OCI-LY3 (cell line): Measurements from ENCODE around the gene CDK19.

Experiments
- H2AFZ ChIP-seq: fragments of 200-600, 300-600 bp; shearing (Covaris generic); 2 replicates; pipeline ENCODE4 v1.6.0; 2014; ENCODE audit warnings: antibody characterized with exemption, low read depth, low read length
- H3K27ac ChIP-seq: fragments of 200-600, 300-600 bp; sonication (generic); 2 replicates; pipeline ENCODE4 v1.5.1; 2014; ENCODE audit warnings: mild to moderate bottlenecking, low read length, moderate library complexity, mixed read lengths
- H3K27me3 ChIP-seq: fragments of 200-600, 300-600 bp; sonication (generic); 2 replicates; pipeline ENCODE4 v1.6.1; 2014; ENCODE audit warnings: low read depth, low read length, mixed read lengths
- H3K36me3 ChIP-seq: fragments of 200-600, 300-600 bp; sonication (generic); replicated peaks from 2 replicates; pipeline ENCODE3; 2014; ENCODE audit warnings: low read depth, low read length, mixed read lengths
- H3K4me1 ChIP-seq: fragments of 300-600, 200-600 bp; sonication (generic); 2 replicates; pipeline ENCODE4 v1.6.1; 2014; ENCODE audit warnings: low read length, mixed read lengths
- H3K4me2 ChIP-seq: fragments of 200-600, 300-600 bp; sonication (generic); 2 replicates; pipeline ENCODE4 v1.6.1; 2014; ENCODE audit warnings: low read length, mixed read lengths
- H3K4me3 ChIP-seq: fragments of 300-600, 200-600 bp; sonication (generic); 2 replicates; pipeline ENCODE4 v1.5.1; 2014; ENCODE audit warnings: antibody characterized with exemption, mild to moderate bottlenecking, low read length, moderate library complexity
- H3K79me2 ChIP-seq: fragments of 300-600, 200-600 bp; shearing (Covaris generic); 2 replicates; pipeline ENCODE4 v1.6.1; 2014; ENCODE audit warnings: mild to moderate bottlenecking, low read length, mixed read lengths
- H3K9ac ChIP-seq: fragments of 300-600, 200-600 bp; shearing (Covaris generic); 2 replicates; pipeline ENCODE4 v1.6.0; 2014; ENCODE audit warnings: mild to moderate bottlenecking, low read length, moderate library complexity
- H3K9me3 ChIP-seq: fragments of 200-600, 300-600 bp; shearing (Covaris generic); 2 replicates; pipeline ENCODE4 v1.6.1; 2014; ENCODE audit warnings: low read length, mixed read lengths; ENCODE audit not compliant: insufficient read depth
- H4K20me1 ChIP-seq: fragments of 200-600, 300-600 bp; sonication (generic); 2 replicates; pipeline ENCODE4 v1.6.1; 2016; ENCODE audit warnings: low read length, mixed read lengths; ENCODE audit not compliant: insufficient read depth
- EZH2phosphoT487 ChIP-seq: fragments of 200-600 bp; shearing (Covaris generic); IDR thresholded peaks from 2 replicates; pipeline ENCODE4 v1.6.1; 2018; ENCODE audit warnings: antibody characterized with exemption, mixed run types, low read depth
- TF ChIP-seq, protein P1 (sequence below): fragments of 200-600, 300-600 bp; sonication (generic); IDR thresholded peaks from 2 replicates; pipeline ENCODE4 v1.5.1; 2014; ENCODE audit warnings: antibody characterized with exemption, low read length, low read depth

The CDK19 gene

DNA sequence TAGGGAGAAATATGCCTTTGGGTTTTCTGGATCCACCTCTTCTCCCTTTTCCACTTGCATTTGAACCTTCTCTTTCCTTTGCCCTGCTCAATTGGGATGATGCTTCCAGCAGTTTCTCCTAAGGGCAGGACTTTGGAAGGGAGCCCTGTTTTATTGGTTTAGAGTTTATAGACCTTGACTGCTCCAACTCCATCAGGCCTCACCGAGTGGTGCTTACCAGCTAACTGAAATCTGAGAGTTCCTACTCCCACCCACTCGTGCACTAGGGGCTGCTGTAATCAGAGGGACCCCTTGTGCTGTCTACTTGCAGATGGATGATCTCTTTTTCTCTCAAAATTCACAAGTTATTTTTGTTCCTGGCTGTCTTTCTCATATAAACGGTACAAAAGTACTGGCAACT lies 217.5 kb downstream of the CDK19 start:
- Histone ChIP-seq H3K9me3 (no peaks in the 10 kb centered on the region), H3K4me2 (no peak overlapping the region), H3K36me3 (no peaks in the 10 kb centered on the region), H3K9ac (no peak overlapping the region), H2AFZ (no peak overlapping the region), H3K27ac (no peak overlapping the region), H3K79me2 (no peaks in the 10 kb centered on the region), H3K4me3 (no peak overlapping the region), H4K20me1 (no peaks in the 10 kb centered on the region), H3K27me3 (no peaks in the 10 kb centered on the region), H3K4me1 (no peaks in the 10 kb centered on the region)
- TF ChIP-seq, protein P1, sequence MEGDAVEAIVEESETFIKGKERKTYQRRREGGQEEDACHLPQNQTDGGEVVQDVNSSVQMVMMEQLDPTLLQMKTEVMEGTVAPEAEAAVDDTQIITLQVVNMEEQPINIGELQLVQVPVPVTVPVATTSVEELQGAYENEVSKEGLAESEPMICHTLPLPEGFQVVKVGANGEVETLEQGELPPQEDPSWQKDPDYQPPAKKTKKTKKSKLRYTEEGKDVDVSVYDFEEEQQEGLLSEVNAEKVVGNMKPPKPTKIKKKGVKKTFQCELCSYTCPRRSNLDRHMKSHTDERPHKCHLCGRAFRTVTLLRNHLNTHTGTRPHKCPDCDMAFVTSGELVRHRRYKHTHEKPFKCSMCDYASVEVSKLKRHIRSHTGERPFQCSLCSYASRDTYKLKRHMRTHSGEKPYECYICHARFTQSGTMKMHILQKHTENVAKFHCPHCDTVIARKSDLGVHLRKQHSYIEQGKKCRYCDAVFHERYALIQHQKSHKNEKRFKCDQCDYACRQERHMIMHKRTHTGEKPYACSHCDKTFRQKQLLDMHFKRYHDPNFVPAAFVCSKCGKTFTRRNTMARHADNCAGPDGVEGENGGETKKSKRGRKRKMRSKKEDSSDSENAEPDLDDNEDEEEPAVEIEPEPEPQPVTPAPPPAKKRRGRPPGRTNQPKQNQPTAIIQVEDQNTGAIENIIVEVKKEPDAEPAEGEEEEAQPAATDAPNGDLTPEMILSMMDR: no peak
- no peak for TF ChIP-seq EZH2phosphoT487

DNA sequence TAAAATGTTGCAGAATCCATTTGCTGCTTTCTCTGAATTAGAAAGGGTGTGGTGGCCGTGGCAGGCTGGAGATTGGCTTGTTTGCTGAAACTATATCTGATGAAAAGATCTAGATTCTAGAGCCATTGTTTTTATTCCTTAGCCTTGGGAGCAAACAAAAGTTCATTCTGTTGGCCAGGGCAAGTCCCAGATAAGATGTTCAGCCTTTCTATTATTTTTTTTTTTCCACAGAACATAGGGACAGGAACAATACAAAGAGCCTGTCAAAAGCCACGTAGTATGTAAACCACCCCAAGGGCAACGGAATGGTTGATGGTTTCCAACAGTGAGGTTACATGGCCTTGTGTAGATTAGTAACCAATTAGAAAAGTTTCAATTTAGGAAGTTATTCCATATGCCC lies 218.9 kb downstream of the CDK19 start:
- Histone ChIP-seq H3K27me3 (no peaks in the 10 kb centered on the region), H3K9ac (no peak overlapping the region), H3K4me3 (no peak overlapping the region), H4K20me1 (no peaks in the 10 kb centered on the region), H3K36me3 (no peaks in the 10 kb centered on the region), H2AFZ (no peak overlapping the region), H3K9me3 (no peaks in the 10 kb centered on the region), H3K4me1 (no peaks in the 10 kb centered on the region), H3K4me2 (no peak overlapping the region), H3K27ac (no peak overlapping the region), H3K79me2 (no peaks in the 10 kb centered on the region)
- TF ChIP-seq, protein P1: no peak
- no peak for TF ChIP-seq EZH2phosphoT487

DNA sequence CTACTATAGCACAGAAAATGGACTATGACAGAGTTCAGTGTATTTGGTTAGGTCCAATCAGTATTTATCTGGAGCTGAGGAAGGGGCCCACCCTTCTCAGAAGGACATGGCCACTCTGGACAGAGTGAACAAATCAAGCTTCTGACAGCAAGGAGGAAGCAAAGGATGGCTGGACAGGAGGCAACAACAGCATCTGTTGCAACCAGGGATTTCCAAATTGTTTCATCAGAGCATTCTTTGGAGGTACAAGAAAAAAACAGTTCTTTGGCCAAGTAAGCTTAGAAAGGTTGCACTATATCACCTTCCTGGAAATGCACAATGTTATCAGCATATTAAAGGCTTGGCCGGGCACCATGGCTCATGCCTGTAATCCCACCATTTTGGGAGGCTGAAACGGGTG lies 220.2 kb downstream of the CDK19 start:
- Histone ChIP-seq H3K27me3 (no peaks in the 10 kb centered on the region), H4K20me1 (no peaks in the 10 kb centered on the region), H3K4me1 (peaks cover 9% of the 10 kb centered on the region), H3K27ac (no peak overlapping the region), H3K4me2 (no peak overlapping the region), H3K36me3 (no peaks in the 10 kb centered on the region), H3K9ac (no peak overlapping the region), H3K79me2 (no peaks in the 10 kb centered on the region), H3K4me3 (no peak overlapping the region), H3K9me3 (no peaks in the 10 kb centered on the region), H2AFZ (no peak overlapping the region)
- TF ChIP-seq EZH2phosphoT487: no peak
- TF ChIP-seq, protein P1: no peak

DNA sequence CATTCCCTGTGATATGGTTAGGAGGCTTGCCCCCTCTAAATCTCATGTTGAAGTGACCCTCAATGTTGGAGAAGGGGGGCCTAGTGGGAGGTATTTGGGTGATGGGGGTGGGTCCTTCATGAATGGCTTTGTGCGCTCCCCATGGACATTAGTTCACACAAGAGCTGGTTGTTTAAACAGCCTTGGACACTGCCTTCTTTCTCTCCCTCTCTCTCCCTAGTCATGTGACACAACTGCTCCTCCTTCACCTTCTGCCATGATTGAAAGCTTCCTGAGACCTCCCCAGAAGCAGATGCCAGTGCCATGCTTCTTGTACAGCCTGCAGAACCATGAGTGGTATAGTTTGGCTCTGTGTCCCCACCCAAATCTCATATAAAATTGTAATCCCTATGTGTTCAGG lies 221.6 kb downstream of the CDK19 start:
- no peaks in the 10 kb centered on the region for H3K27me3 ChIP-seq
- H3K4me3 ChIP-seq: no peak overlapping the region
- H3K4me2 ChIP-seq: no peak overlapping the region
- H3K4me1 ChIP-seq: peaks cover 23% of the 10 kb centered on the region
- H4K20me1 ChIP-seq: no peaks in the 10 kb centered on the region
- no peak overlapping the region for H2AFZ ChIP-seq
- no peaks in the 10 kb centered on the region for H3K9me3 ChIP-seq
- no peak for TF ChIP-seq EZH2phosphoT487
- TF ChIP-seq, protein P1: no peak
- H3K79me2 ChIP-seq: no peaks in the 10 kb centered on the region
- no peak overlapping the region for H3K9ac ChIP-seq
- no peaks in the 10 kb centered on the region for H3K36me3 ChIP-seq
- H3K27ac ChIP-seq: no peak overlapping the region
